ENCODE data around the gene KMT2C.
"Not testable (repeated sequence)": the region's sequence is repeated elsewhere in the genome, so short reads cannot be mapped to it uniquely, and the experiment has no call there.

GRCh38 chr7:152236306-152236705 lies 199.5 kb downstream of the KMT2C start:
- TF ChIP-seq TAF1 (IDR thresholded peaks at IDR 0.05; ENCODE audit: low read depth, low read length); POLR2A (IDR thresholded peaks at IDR 0.05; ENCODE audit: low read depth, low read length); POLR2AphosphoS5 (IDR thresholded peaks at IDR 0.05; ENCODE audit: low read depth, low read length); POU2F2 (IDR thresholded peaks at IDR 0.05; ENCODE audit: low read depth, low read length); SPI1 (IDR thresholded peaks at IDR 0.05; ENCODE audit: low read depth, low read length); PAX5 (IDR thresholded peaks at IDR 0.05; ENCODE audit: insufficient read depth, low read length, severe bottlenecking): not testable (repeated sequence)

All from GM12891 (cell line).